Measurements from ENCODE around the gene ANAPC16.

DNA sequence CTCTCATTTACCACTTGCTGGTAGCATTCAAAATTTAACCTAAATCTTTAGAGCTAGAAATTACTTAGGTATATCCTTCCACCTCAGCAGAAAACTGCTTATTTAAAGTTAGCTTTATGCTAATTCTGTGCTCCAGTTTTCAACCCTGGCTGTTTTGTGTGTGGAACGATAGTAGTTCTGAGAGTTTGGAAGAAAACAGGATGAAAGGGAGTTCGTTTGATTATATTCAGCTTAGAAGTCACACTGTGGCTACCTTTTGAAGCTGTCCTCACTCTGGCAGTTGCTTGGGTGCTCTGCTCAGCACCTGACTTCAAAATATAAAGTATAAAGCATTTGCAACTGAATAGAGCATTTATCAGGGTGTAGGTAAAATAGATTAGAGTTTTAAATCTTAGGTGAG lies 2.9 kb downstream of the ANAPC16 start:
- TF ChIP-seq POLR2AphosphoS5 (IDR thresholded peaks at IDR 0.05; ENCODE audit: borderline replicate concordance, low read depth, low read length) (no peak), EZH2 (IDR thresholded peaks at IDR 0.05) (no peak), FOXP2 (optimal IDR thresholded peaks at IDR 0.05; ENCODE audit: control extremely low read depth, extremely low read length, insufficient read depth) (no peak)

Data from SK-N-MC (cell line).